GM12872 (cell line): ENCODE measurements around the gene FMR1.

Source experiments
- CTCF ChIP-seq: IDR thresholded peaks from 3 replicates; pipeline ENCODE4 v1.5.1; 2011; ENCODE audit warnings: low read depth, mild to moderate bottlenecking, low read length, moderate library complexity; ENCODE audit not compliant: insufficient read depth

The FMR1 gene

GRCh38 chrX:147911192-147912022 is at the start of gene FMR1:
Gene FMR1 (plus strand): TSS chrX:147911919. CDS start chrX:147912180, 261 bp downstream.
- TF ChIP-seq CTCF, result no peak

- TF ChIP-seq CTCF, result no peak
Measured at GRCh38 chrX:147875866-147876596, 35.7 kb upstream of the FMR1 start.

- TF ChIP-seq CTCF, result no peak
Measured at GRCh38 chrX:147876849-147877646, 34.7 kb upstream of the FMR1 start.

GRCh38 chrX:147877726-147878125 is 34.0 kb upstream of the FMR1 start:
- TF ChIP-seq CTCF, result no peak

GRCh38 chrX:147884958-147885357 is 26.8 kb upstream of the FMR1 start:
- TF ChIP-seq CTCF, result no peak

GRCh38 chrX:147890756-147891155 is 21.0 kb upstream of the FMR1 start:
- no peak for TF ChIP-seq CTCF

- TF ChIP-seq CTCF, result no peak
Measured at GRCh38 chrX:147891896-147892295, 19.8 kb upstream of the FMR1 start.
